OCI-LY7 (cell line): ENCODE results near the gene DAB2IP.

Experiments used
- EZH2phosphoT487 ChIP-seq: fragments of 200-600 bp; sonication (generic); IDR thresholded peaks from 2 replicates; pipeline ENCODE4 v1.6.1; 2018; ENCODE audit warnings: low read depth, borderline replicate concordance, mild to moderate bottlenecking, mixed run types, antibody characterized with exemption, low read length, moderate library complexity, mixed read lengths
- TF ChIP-seq, protein P1 (sequence below): fragments of 200-600 bp; sonication (generic); conservative IDR thresholded peaks from 2 replicates; pipeline ENCODE4 v1.5.1; 2014; ENCODE audit warnings: mild to moderate bottlenecking, antibody characterized with exemption, low read length, moderate library complexity, mixed read lengths

DNA sequence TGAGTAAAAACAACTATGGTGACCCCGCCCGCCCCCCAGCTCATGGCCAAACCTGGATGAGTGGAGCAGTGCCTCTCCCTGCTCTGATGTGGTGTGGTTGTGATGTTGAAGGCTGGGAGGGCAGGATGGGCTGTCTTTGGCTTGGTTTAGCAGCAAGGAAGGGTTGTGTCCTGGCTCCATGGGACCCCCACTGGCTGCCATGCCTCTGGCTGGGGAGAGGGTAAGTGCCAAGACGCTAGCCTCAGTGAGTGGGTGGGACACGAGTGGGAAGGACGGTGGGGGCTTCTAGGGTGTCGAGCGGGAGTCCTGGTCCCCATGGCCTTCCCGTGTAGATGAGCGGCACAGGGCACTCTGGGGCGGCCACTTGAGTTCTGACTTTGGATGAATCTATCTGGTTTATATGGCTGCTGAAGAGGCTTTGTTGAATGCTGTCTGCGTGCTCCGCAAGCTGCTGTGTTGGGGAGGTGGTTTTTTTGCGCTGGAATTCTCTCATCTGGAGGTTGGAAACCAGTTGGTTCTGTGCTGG lies 50.4 kb downstream of the DAB2IP start:
- TF ChIP-seq, protein P1, sequence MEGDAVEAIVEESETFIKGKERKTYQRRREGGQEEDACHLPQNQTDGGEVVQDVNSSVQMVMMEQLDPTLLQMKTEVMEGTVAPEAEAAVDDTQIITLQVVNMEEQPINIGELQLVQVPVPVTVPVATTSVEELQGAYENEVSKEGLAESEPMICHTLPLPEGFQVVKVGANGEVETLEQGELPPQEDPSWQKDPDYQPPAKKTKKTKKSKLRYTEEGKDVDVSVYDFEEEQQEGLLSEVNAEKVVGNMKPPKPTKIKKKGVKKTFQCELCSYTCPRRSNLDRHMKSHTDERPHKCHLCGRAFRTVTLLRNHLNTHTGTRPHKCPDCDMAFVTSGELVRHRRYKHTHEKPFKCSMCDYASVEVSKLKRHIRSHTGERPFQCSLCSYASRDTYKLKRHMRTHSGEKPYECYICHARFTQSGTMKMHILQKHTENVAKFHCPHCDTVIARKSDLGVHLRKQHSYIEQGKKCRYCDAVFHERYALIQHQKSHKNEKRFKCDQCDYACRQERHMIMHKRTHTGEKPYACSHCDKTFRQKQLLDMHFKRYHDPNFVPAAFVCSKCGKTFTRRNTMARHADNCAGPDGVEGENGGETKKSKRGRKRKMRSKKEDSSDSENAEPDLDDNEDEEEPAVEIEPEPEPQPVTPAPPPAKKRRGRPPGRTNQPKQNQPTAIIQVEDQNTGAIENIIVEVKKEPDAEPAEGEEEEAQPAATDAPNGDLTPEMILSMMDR = no peak
- no peak for TF ChIP-seq EZH2phosphoT487
